HFF-Myc (cell line): ENCODE measurements around the gene MKX.

Source experiments
- DNase-seq: peaks from one replicate; pipeline ENCODE4 v3.0.0-alpha.2; 2011; ENCODE audit warnings: low read depth; ENCODE audit errors: extremely low read depth
- H3K4me3 ChIP-seq: replicated peaks from 2 replicates; pipeline ENCODE4 v1.5.1; 2011; ENCODE audit warnings: low read depth, mild to moderate bottlenecking, control low read depth, low read length
- TF ChIP-seq, protein P1 (sequence below): IDR thresholded peaks from 2 replicates; pipeline ENCODE4 v1.5.1; 2012; ENCODE audit warnings: mild to moderate bottlenecking, low read depth, low read length, control low read depth; ENCODE audit errors: missing control alignments

Gene MKX

DNA sequence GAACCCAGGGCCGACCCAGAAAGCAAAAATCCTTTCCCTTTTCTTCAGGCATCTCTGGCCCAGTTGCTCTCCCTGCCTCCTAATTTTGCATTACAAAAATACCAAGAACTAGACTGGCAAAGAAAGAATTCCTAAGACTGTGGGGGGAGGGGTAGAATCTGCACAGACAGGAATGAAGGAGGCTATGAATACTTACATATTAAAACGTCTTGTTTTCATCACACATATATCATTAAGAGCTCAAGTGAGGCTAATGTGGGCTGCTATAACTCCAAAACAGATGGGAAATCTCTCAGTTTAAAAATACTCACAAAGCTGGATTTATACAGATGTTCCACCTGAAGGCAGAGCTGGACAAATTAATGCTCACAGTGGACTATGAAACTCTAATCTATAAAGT lies 29.2 kb upstream of the MKX start:
- H3K4me3 ChIP-seq = no peak overlapping the region
- TF ChIP-seq, protein P1, sequence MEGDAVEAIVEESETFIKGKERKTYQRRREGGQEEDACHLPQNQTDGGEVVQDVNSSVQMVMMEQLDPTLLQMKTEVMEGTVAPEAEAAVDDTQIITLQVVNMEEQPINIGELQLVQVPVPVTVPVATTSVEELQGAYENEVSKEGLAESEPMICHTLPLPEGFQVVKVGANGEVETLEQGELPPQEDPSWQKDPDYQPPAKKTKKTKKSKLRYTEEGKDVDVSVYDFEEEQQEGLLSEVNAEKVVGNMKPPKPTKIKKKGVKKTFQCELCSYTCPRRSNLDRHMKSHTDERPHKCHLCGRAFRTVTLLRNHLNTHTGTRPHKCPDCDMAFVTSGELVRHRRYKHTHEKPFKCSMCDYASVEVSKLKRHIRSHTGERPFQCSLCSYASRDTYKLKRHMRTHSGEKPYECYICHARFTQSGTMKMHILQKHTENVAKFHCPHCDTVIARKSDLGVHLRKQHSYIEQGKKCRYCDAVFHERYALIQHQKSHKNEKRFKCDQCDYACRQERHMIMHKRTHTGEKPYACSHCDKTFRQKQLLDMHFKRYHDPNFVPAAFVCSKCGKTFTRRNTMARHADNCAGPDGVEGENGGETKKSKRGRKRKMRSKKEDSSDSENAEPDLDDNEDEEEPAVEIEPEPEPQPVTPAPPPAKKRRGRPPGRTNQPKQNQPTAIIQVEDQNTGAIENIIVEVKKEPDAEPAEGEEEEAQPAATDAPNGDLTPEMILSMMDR = no peak
- no peak for DNase-seq

DNA sequence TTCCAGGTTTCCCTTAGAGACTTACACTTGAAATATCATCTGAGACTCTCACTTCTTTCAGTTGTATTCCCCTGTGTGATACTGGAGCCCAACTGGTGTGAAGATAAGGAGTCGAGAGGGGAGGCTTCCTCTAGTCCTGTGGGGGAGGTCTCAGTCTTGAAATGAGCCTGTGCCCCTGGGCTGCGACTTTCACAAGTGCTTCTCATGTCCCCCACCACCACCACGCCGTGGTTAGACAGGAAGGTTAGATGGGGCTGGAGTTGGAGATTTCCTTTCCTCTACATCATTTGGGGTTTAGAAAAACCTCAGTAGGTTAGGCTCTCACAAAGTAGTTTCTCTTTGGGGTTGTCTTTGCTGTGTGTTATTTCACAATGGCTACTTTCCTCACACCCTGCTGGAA lies 25.6 kb upstream of the MKX start:
- no peak overlapping the region for H3K4me3 ChIP-seq
- TF ChIP-seq, protein P1 = no peak
- DNase-seq = no peak

DNA sequence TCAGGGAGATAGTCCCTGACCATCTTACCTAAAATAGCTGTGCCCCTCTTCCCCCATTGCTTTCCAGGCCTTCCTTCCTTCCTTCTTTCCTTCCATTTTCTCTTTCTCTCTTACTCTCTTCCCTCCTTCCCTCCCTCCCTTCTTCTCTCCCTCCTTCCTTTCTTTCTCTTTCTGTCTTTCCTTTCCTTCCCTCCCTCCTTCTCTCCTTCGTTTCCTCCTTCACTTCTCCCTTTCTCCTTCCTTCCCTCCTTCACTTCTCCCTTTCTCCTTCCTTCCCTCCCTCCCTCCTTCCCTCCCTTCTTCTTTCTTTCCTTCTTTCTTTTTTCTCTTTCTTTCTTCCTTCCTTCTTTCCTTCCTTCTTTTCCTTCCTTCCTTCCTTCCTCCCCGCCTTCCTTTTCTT lies 24.6 kb upstream of the MKX start:
- DNase-seq = no peak
- H3K4me3 ChIP-seq = no peak overlapping the region
- TF ChIP-seq, protein P1 = no peak

DNA sequence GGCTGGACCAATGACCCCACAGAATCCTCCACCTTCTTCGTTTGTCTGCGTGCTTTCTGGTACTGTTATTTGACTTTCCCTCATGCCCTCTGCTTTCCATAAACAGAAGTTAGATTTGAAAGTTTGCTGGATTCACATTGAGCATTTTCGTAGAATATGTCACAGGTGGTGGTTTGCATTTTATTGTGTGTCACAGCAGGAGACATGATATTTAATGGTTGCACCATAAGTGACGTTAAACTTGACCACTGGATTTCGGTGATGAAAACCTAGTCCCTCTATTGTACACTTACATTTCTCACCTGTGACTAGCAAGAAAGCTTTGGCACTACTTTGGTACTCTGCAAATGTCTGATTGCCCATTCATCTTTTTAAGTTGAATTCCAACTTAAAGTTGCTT lies 15.2 kb upstream of the MKX start:
- TF ChIP-seq, protein P1 = no peak
- H3K4me3 ChIP-seq = no peak overlapping the region
- DNase-seq = no peak

DNA sequence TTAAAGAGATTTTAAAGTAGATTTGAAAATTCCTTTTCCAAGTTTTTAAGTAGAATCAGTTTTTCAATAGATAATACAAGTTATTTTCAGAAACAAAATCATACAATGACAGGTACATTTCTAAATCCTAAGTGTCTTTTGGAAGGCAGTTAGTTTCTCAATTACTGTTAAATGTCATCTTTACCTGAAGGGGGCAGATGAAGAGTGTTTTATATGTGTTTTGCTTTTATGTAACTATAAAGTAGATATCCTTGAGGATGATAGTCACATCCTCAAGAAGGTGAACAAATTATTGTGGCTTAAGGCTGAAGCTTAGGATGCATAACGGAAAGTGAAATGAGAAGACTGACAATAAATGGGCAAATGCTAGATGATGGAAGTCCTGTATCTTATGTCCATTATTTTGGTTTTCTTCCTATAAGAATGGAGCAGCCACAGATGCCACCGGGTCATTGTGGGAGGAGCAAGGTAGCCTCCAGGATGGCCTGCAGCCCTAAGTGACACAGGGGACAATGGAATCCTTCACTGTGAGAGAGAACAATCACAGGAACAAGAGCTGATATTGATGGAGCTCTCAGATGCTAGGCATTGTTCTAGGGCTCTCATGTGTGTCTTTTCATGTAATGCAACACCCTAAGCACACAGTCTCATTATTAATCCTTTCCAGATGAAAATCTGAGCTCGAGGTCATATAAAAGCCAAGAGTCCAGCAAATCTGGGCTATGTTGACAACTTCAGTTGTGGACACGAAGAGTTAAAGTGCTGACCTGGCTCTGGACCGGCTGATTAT lies 14.1 kb upstream of the MKX start:
- DNase-seq = no peak
- TF ChIP-seq, protein P1 = no peak
- no peak overlapping the region for H3K4me3 ChIP-seq

DNA sequence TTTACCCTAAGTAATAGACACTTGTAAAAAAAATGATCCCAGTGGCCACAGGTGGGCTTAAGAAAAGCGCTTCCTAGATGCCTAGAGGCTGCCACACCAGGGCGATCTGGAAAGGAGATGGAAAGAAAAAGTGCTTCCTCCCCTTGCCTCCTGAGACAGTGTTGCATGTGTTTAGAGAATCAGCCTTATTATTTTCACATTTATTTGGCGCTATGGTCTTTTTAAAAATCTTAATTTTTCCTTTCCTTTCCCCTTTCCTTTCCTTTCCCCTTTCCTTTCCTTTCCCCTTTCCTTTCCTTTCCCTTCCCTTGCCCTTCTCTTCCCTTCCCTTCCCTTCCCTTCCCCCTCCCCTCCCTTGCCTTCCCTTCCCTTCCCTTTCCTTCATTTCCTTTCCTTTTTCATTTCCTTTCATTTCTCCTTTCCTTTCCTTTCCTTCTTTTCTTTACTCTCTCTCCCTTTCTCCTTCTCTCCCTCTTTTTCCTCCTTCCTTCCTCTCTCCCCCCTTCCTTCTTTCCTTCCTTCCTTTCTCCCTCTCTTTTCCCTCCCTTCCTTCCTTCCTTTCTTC lies 7.1 kb upstream of the MKX start:
- DNase-seq = no peak
- TF ChIP-seq, protein P1 = no peak
- H3K4me3 ChIP-seq = no peak overlapping the region
